K562 (cell line): ENCODE data around the gene ANKS1A. TPM values are rescaled to one million over a fixed set of nuclear protein-coding genes. Genes with fewer than 3 reads are reported as not detected.

Experiments used
- ELF4 ChIP-seq: fragments of 450-650 bp; formaldehyde crosslinking; IDR thresholded peaks from 2 replicates; pipeline ENCODE4 v1.4.0; 2022; ENCODE audit warnings: missing genetic modification characterization
- KDM1A ChIP-seq, 2 experiments: fragments of 450-650 bp; IDR thresholded peaks; 2 replicates each; pipeline ENCODE4 v1.6.1; 2016; ENCODE audit warnings: mild to moderate bottlenecking in 2 of 2
- TEAD4 ChIP-seq, 2 experiments: sonication (generic) in 1 of 2; formaldehyde crosslinking in 1 of 2; IDR thresholded peaks; 2 replicates each; pipeline versions ENCODE4 v1.6.1 to v1.8.0; 2012 to 2022; ENCODE audit warnings: borderline replicate concordance in 1 of 2, inconsistent platforms in 1 of 2, low read length in 1 of 2, mild to moderate bottlenecking in 1 of 2, missing genetic modification reagents in 1 of 2
- ZNF224 ChIP-seq: sonication (generic); formaldehyde crosslinking; IDR thresholded peaks from 2 replicates; pipeline ENCODE4 v1.8.0; 2022; ENCODE audit warnings: mild to moderate bottlenecking, missing genetic modification reagents
- ZNF583 ChIP-seq: fragments of 250-450 bp; sonication (Bioruptor Pico); IDR thresholded peaks from 2 replicates; pipeline ENCODE4 v1.4.0; 2020
- polyA plus RNA-seq, 8 experiments: library from polyadenylated mRNA; depleted of rRNA in 4 of 8; stranded (reverse) in 5 of 8; unstranded in 3 of 8; fragments of >200 nt; fragmentation: Nextera tagmentation in 2 of 8; fragmentation: Illumina TruSeq in 1 of 8; extraction: Ambion mirVana in 2 of 8; extraction: Trizol in 1 of 8; gene quantifications; 2 replicates each; pipeline versions ENCODE4 v1.2.1 to v1.2.3, GENCODE V29; 2011 to 2014; ENCODE audit warnings: inconsistent platforms in 1 of 8, missing spikeins in 1 of 8
- total RNA-seq, 7 experiments: library from RNA; depleted of rRNA in 6 of 7; stranded (reverse); fragments of >200 nt in 6 of 7; fragmentation: Illumina TruSeq in 2 of 7; extraction: Trizol in 2 of 7; gene quantifications; 2 replicates each; pipeline versions ENCODE4 v1.2.1 to v1.2.3, GENCODE V29; 2011 to 2021; ENCODE audit warnings: low replicate concordance in 1 of 7
- TF ChIP-seq, protein P1 (sequence below): fragments of 450-650 bp; IDR thresholded peaks from 2 replicates; pipeline ENCODE4 v1.6.1; 2017; ENCODE audit warnings: antibody characterized with exemption
- TF ChIP-seq, protein P2 (sequence below): fragments of 250-450 bp; sonication (Bioruptor Pico); IDR thresholded peaks from 2 replicates; pipeline ENCODE4 v1.8.0; 2021; ENCODE audit warnings: mild to moderate bottlenecking, moderate library complexity
- TF ChIP-seq, protein P3 (sequence below): fragments of 250-450 bp; sonication (Bioruptor Pico); IDR thresholded peaks from 2 replicates; pipeline ENCODE4 v1.5.0; 2020; ENCODE audit warnings: mild to moderate bottlenecking, borderline replicate concordance
- TF ChIP-seq, protein P4 (sequence below): fragments of 450-650 bp; IDR thresholded peaks from 2 replicates; pipeline ENCODE4 v1.6.1; 2017; ENCODE audit warnings: mild to moderate bottlenecking, moderate library complexity

The ANKS1A gene
- total and polyA plus RNA-seq, 9 of the 15 experiments (the other 6 are each of a cell fraction or from before 2014, with no cell fraction given), result 1.1 to 13.8 (median 5.3) TPM

DNA sequence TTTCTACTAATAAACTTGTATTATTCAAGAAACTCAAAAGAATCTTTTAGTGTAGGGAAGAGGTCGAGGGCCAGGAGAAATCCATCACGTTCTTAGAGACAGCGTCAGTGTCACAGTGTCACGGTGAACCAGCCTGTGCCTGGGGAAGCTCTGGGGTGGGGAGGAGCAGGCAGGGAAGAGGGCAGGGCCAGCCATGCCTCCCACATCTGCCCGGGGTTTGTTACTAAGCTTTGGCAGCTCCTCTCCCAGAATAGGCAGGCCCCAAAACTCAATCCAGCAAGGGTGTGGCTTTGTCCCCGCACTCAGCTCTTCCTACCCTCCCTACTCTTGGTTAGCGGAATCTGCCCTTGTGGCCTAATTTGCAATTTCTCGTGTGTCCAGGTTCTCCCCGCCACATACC is 179.2 kb downstream of the ANKS1A start (continued):
- TF ChIP-seq, protein P1, sequence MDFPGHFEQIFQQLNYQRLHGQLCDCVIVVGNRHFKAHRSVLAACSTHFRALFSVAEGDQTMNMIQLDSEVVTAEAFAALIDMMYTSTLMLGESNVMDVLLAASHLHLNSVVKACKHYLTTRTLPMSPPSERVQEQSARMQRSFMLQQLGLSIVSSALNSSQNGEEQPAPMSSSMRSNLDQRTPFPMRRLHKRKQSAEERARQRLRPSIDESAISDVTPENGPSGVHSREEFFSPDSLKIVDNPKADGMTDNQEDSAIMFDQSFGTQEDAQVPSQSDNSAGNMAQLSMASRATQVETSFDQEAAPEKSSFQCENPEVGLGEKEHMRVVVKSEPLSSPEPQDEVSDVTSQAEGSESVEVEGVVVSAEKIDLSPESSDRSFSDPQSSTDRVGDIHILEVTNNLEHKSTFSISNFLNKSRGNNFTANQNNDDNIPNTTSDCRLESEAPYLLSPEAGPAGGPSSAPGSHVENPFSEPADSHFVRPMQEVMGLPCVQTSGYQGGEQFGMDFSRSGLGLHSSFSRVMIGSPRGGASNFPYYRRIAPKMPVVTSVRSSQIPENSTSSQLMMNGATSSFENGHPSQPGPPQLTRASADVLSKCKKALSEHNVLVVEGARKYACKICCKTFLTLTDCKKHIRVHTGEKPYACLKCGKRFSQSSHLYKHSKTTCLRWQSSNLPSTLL, result no peak
- TF ChIP-seq, protein P2, sequence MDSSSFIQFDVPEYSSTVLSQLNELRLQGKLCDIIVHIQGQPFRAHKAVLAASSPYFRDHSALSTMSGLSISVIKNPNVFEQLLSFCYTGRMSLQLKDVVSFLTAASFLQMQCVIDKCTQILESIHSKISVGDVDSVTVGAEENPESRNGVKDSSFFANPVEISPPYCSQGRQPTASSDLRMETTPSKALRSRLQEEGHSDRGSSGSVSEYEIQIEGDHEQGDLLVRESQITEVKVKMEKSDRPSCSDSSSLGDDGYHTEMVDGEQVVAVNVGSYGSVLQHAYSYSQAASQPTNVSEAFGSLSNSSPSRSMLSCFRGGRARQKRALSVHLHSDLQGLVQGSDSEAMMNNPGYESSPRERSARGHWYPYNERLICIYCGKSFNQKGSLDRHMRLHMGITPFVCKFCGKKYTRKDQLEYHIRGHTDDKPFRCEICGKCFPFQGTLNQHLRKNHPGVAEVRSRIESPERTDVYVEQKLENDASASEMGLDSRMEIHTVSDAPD (CRISPR knock-in tag), result no peak
- TF ChIP-seq, protein P3, sequence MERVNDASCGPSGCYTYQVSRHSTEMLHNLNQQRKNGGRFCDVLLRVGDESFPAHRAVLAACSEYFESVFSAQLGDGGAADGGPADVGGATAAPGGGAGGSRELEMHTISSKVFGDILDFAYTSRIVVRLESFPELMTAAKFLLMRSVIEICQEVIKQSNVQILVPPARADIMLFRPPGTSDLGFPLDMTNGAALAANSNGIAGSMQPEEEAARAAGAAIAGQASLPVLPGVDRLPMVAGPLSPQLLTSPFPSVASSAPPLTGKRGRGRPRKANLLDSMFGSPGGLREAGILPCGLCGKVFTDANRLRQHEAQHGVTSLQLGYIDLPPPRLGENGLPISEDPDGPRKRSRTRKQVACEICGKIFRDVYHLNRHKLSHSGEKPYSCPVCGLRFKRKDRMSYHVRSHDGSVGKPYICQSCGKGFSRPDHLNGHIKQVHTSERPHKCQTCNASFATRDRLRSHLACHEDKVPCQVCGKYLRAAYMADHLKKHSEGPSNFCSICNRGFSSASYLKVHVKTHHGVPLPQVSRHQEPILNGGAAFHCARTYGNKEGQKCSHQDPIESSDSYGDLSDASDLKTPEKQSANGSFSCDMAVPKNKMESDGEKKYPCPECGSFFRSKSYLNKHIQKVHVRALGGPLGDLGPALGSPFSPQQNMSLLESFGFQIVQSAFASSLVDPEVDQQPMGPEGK, result no peak
- no peak for TF ChIP-seq TEAD4 (IDR thresholded peaks at IDR 0.05; ENCODE audit: low read length)
- no peak for TF ChIP-seq TEAD4 (CRISPR knock-in tag; IDR thresholded peaks at IDR 0.05; ENCODE audit: borderline replicate concordance)
- TF ChIP-seq, protein P4, sequence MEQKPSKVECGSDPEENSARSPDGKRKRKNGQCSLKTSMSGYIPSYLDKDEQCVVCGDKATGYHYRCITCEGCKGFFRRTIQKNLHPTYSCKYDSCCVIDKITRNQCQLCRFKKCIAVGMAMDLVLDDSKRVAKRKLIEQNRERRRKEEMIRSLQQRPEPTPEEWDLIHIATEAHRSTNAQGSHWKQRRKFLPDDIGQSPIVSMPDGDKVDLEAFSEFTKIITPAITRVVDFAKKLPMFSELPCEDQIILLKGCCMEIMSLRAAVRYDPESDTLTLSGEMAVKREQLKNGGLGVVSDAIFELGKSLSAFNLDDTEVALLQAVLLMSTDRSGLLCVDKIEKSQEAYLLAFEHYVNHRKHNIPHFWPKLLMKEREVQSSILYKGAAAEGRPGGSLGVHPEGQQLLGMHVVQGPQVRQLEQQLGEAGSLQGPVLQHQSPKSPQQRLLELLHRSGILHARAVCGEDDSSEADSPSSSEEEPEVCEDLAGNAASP, result no peak
- TF ChIP-seq ZNF583 (CRISPR knock-in tag), result no peak
- TF ChIP-seq ELF4, result no peak
- no peak for TF ChIP-seq ZNF224
- no peak for TF ChIP-seq KDM1A (IDR thresholded peaks at IDR 0.05)
